ENCODE data around the gene BCAS1.

DNA sequence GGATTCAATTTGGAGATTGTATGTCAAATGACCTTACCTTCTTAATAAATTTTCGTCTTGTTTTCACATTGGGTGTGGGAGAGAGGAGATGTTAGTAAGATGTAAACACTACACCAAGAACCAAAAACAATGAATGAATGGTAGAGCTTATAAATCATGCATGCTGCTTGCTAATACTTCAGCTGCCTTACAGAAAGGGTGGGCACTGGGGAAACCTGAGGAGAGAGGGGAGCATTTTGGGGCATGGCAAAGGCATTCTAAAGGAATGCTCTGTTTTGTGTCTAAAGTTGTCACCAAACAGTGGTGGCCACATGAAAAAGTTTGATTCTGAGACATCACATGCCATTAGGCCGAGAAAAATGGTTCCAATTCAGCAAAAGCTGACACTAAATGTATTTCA, 80.4 kb downstream of the BCAS1 start:
- TF ChIP-seq CTCF (IDR thresholded peaks at IDR 0.05; ENCODE audit: insufficient read depth, low read length) = no peak
- TF ChIP-seq GABPA (IDR thresholded peaks at IDR 0.05; ENCODE audit: low read depth) = no peak
- TF ChIP-seq POLR2AphosphoS5 (IDR thresholded peaks at IDR 0.05; ENCODE audit: low read depth) = no peak
- TF ChIP-seq, protein P1, sequence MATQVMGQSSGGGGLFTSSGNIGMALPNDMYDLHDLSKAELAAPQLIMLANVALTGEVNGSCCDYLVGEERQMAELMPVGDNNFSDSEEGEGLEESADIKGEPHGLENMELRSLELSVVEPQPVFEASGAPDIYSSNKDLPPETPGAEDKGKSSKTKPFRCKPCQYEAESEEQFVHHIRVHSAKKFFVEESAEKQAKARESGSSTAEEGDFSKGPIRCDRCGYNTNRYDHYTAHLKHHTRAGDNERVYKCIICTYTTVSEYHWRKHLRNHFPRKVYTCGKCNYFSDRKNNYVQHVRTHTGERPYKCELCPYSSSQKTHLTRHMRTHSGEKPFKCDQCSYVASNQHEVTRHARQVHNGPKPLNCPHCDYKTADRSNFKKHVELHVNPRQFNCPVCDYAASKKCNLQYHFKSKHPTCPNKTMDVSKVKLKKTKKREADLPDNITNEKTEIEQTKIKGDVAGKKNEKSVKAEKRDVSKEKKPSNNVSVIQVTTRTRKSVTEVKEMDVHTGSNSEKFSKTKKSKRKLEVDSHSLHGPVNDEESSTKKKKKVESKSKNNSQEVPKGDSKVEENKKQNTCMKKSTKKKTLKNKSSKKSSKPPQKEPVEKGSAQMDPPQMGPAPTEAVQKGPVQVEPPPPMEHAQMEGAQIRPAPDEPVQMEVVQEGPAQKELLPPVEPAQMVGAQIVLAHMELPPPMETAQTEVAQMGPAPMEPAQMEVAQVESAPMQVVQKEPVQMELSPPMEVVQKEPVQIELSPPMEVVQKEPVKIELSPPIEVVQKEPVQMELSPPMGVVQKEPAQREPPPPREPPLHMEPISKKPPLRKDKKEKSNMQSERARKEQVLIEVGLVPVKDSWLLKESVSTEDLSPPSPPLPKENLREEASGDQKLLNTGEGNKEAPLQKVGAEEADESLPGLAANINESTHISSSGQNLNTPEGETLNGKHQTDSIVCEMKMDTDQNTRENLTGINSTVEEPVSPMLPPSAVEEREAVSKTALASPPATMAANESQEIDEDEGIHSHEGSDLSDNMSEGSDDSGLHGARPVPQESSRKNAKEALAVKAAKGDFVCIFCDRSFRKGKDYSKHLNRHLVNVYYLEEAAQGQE (IDR thresholded peaks at IDR 0.05; ENCODE audit: insufficient replicate concordance, low read depth) = no peak
